DND-41 (cell line): ENCODE results near the gene RSPH6A.

Experiments used
- ATAC-seq: fragments of 200-7000 bp; cut with Tn5 transposase; 3 replicates; pipeline ENCODE4 v1.9.1; 2021; ENCODE audit warnings: low read depth; ENCODE audit not compliant: insufficient read depth
- DNase-seq: peaks from one replicate; pipeline ENCODE4 v3.0.0-alpha.2; 2020
- H2AFZ ChIP-seq: 2 replicates; pipeline ENCODE4 v1.6.0; 2012; ENCODE audit warnings: low read depth, low read length
- H3K27ac ChIP-seq: 2 replicates; pipeline ENCODE4 v1.5.1; 2012; ENCODE audit warnings: low read length, inconsistent platforms
- H3K27me3 ChIP-seq: fragments of 200-600 bp; sonication (generic); 2 replicates; pipeline ENCODE4 v1.6.0; 2012; ENCODE audit warnings: low read length, mild to moderate bottlenecking, inconsistent platforms; ENCODE audit not compliant: insufficient read depth, poor library complexity
- H3K36me3 ChIP-seq: 2 replicates; pipeline ENCODE4 v1.5.1; 2012; ENCODE audit warnings: low read length, inconsistent platforms; ENCODE audit not compliant: insufficient read depth
- H3K4me1 ChIP-seq: 2 replicates; pipeline ENCODE4 v1.5.1; 2012; ENCODE audit warnings: mild to moderate bottlenecking, low read length; ENCODE audit not compliant: insufficient read depth
- H3K4me2 ChIP-seq: 2 replicates; pipeline ENCODE4 v1.6.0; 2012; ENCODE audit warnings: mild to moderate bottlenecking, moderate library complexity, low read length, inconsistent platforms; ENCODE audit not compliant: insufficient read depth
- H3K4me3 ChIP-seq, 2 experiments: fragments of 200-600 bp in 1 of 2; shearing (Covaris generic) in 1 of 2; 2 replicates each; pipeline ENCODE4 v1.5.1; 2012 to 2016; ENCODE audit warnings: inconsistent platforms in 2 of 2, low read length in 2 of 2, mild to moderate bottlenecking in 2 of 2, low read depth in 1 of 2, moderate library complexity in 1 of 2
- H3K79me2 ChIP-seq: 2 replicates; pipeline ENCODE4 v1.6.0; 2012; ENCODE audit warnings: low read length, inconsistent platforms; ENCODE audit not compliant: insufficient read depth
- H3K9ac ChIP-seq: 2 replicates; pipeline ENCODE4 v1.6.0; 2012; ENCODE audit warnings: low read depth, mild to moderate bottlenecking, inconsistent platforms, low read length, moderate library complexity
- H3K9me3 ChIP-seq: 2 replicates; pipeline ENCODE4 v1.5.1; 2012; ENCODE audit warnings: low read length, moderate library complexity, mild to moderate bottlenecking, inconsistent platforms; ENCODE audit not compliant: insufficient read depth, severe bottlenecking
- H4K20me1 ChIP-seq: 2 replicates; pipeline ENCODE4 v1.6.0; 2012; ENCODE audit warnings: low read length; ENCODE audit not compliant: insufficient read depth
- CTCF ChIP-seq: IDR thresholded peaks from 2 replicates; pipeline ENCODE4 v1.5.1; 2012; ENCODE audit warnings: borderline replicate concordance, low read length, moderate library complexity, mild to moderate bottlenecking; ENCODE audit not compliant: poor library complexity, severe bottlenecking; ENCODE audit errors: extremely low read depth
- EZH2 ChIP-seq: IDR thresholded peaks from 3 replicates; pipeline ENCODE4 v1.6.1; 2012; ENCODE audit warnings: borderline replicate concordance, low read depth, mild to moderate bottlenecking, moderate library complexity, low read length, inconsistent platforms; ENCODE audit not compliant: severe bottlenecking

Gene RSPH6A

GRCh38 chr19:45798995-45799517 lies 16.1 kb downstream of the RSPH6A start:
- peak; percentile 99 for ATAC-seq
- Histone ChIP-seq H2AFZ (no peak overlapping the region), H3K9ac (no peak overlapping the region), H3K36me3 (no peaks in the 10 kb centered on the region), H3K4me2 (no peak overlapping the region), H4K20me1 (no peaks in the 10 kb centered on the region), H3K79me2 (no peaks in the 10 kb centered on the region), H3K4me3 (no peak overlapping the region), H3K4me1 (peaks cover 9% of the 10 kb centered on the region), H3K27ac (no peak overlapping the region), H3K27me3 (no peaks in the 10 kb centered on the region), H3K9me3 (no peaks in the 10 kb centered on the region)
- TF ChIP-seq CTCF (peak; percentile 96), EZH2 (no peak)
- DNase-seq: peak; percentile 79

GRCh38 chr19:45794627-45795026 lies 20.5 kb downstream of the RSPH6A start:
- Histone ChIP-seq H2AFZ (no peak overlapping the region; the same call in 1 of the 2 replicates), H3K9me3 (no peaks in the 10 kb centered on the region), H3K79me2 (peaks cover 17% of the 10 kb centered on the region), H3K4me1 (peaks cover 30% of the 10 kb centered on the region), H3K27ac (no peak overlapping the region), H3K4me3 (no peak overlapping the region), H3K27me3 (no peaks in the 10 kb centered on the region), H3K9ac (no peak overlapping the region), H3K36me3 (peaks cover 7% of the 10 kb centered on the region), H4K20me1 (peaks cover 10% of the 10 kb centered on the region; the same call in 1 of the 2 replicates), H3K4me2 (no peak overlapping the region)
- no peak for DNase-seq
- no peak for TF ChIP-seq EZH2
- no peak for ATAC-seq

GRCh38 chr19:45793876-45794275 lies 21.2 kb downstream of the RSPH6A start:
- Histone ChIP-seq H3K4me3 (no peak overlapping the region), H3K9me3 (no peaks in the 10 kb centered on the region), H2AFZ (no peak overlapping the region), H3K27ac (no peak overlapping the region), H4K20me1 (peaks cover 14% of the 10 kb centered on the region), H3K4me1 (peaks cover 23% of the 10 kb centered on the region), H3K27me3 (no peaks in the 10 kb centered on the region), H3K4me2 (no peak overlapping the region), H3K9ac (no peak overlapping the region), H3K36me3 (peaks cover 14% of the 10 kb centered on the region), H3K79me2 (peaks cover 17% of the 10 kb centered on the region)
- TF ChIP-seq CTCF (no peak), EZH2 (no peak)
- ATAC-seq (no peak), DNase-seq (no peak)

GRCh38 chr19:45793178-45793564 lies 21.9 kb downstream of the RSPH6A start:
- Histone ChIP-seq H3K79me2 (peaks cover 17% of the 10 kb centered on the region), H3K4me2 (peak overlapping the region; percentile 61), H3K4me1 (peaks cover 21% of the 10 kb centered on the region), H3K36me3 (peaks cover 21% of the 10 kb centered on the region), H3K27me3 (no peaks in the 10 kb centered on the region), H3K9ac (no peak overlapping the region), H3K27ac (no peak overlapping the region), H3K9me3 (no peaks in the 10 kb centered on the region), H3K4me3 (peak overlapping the region in 1 of 2 experiments; percentile 52; a peak in 3 of 4 replicates), H4K20me1 (peaks cover 22% of the 10 kb centered on the region), H2AFZ (no peak overlapping the region)
- DNase-seq: no peak
- peak; percentile 1; the same call in 1 of the 3 replicates for ATAC-seq
- TF ChIP-seq EZH2 (no peak), CTCF (no peak)
